Activated T-helper 1 cell treated with anti-CD3 and anti-CD28 coated beads, Interleukin-12 subunit alpha, Interleukin-12 subunit beta, Interleukin-2, Interleukin-4 antibody, amounts not matched to agents 30 ng/mL and 10 ng/mL and 1 ng/mL, durations not matched to agents 14 hours and 24 hours and 36 hours (primary cell): ENCODE measurements around the gene TP53BP2. TPM values are rescaled to one million over a fixed set of nuclear protein-coding genes. Genes with fewer than 3 reads are reported as not detected.

Source experiments
- DNase-seq: peaks from one replicate; pipeline ENCODE4 v3.0.0; 2021; ENCODE audit warnings: low spot score
- H3K27ac Mint-ChIP-seq: one replicate; pipeline ENCODE4 v1.8.0; 2021; ENCODE audit warnings: mild to moderate bottlenecking, mixed read lengths
- H3K27me3 Mint-ChIP-seq: one replicate; pipeline ENCODE4 v1.8.0; 2022; ENCODE audit warnings: mild to moderate bottlenecking, moderate library complexity, mixed read lengths; ENCODE audit not compliant: insufficient read depth
- H3K36me3 Mint-ChIP-seq: one replicate; pipeline ENCODE4 v1.8.0; 2021; ENCODE audit warnings: low read depth, mixed read lengths
- H3K4me1 Mint-ChIP-seq: one replicate; pipeline ENCODE4 v1.8.0; 2021; ENCODE audit warnings: low read depth, mixed read lengths
- H3K4me3 Mint-ChIP-seq: one replicate; pipeline ENCODE4 v1.8.0; 2021; ENCODE audit warnings: mild to moderate bottlenecking, moderate library complexity, mixed read lengths
- H3K9me3 Mint-ChIP-seq: one replicate; pipeline ENCODE4 v1.8.0; 2021; ENCODE audit warnings: mixed read lengths
- intact Hi-C: fragments of 100-400 bp; cut with micrococcal nuclease; formaldehyde crosslinking; loops from one replicate; pipeline ENCODE4 v1.15.1; 2024
- total RNA-seq: library from RNA; stranded (reverse); gene quantifications from 2 replicates; pipeline ENCODE4 v1.2.3, GENCODE V29; 2022

Gene TP53BP2
- total RNA-seq, 1 donor from 2014 or later, result 40.4 TPM

GRCh38 chr1:223774134-223774814 lies 71.5 kb downstream of the TP53BP2 start:
- no peaks in the 10 kb centered on the region for H3K9me3 Mint-ChIP-seq
- H3K27me3 Mint-ChIP-seq, result no peaks in the 10 kb centered on the region
- intact Hi-C loops, result loop anchor here (2.0 kb wide), 1 partner anchor 47 kb away; no protein-coding TSS in a partner anchor
- H3K27ac Mint-ChIP-seq, result no peak overlapping the region
- DNase-seq, result no peak
- H3K4me1 Mint-ChIP-seq, result peaks cover 17% of the 10 kb centered on the region
- H3K4me3 Mint-ChIP-seq, result no peak overlapping the region
- peaks cover 64% of the 10 kb centered on the region for H3K36me3 Mint-ChIP-seq

- DNase-seq, result no peak
- Mint-ChIP-seq H3K9me3 (no peaks in the 10 kb centered on the region), H3K4me3 (no peak overlapping the region), H3K36me3 (peaks cover 60% of the 10 kb centered on the region), H3K27ac (no peak overlapping the region), H3K27me3 (no peaks in the 10 kb centered on the region), H3K4me1 (peaks cover 17% of the 10 kb centered on the region)
- intact Hi-C loops, result no loop called here
Observed at GRCh38 chr1:223772771-223773160, 73.0 kb downstream of the TP53BP2 start.

GRCh38 chr1:223771814-223772770 lies 73.7 kb downstream of the TP53BP2 start:
- H3K27ac Mint-ChIP-seq, result peak overlapping the region; percentile 5
- no peaks in the 10 kb centered on the region for H3K9me3 Mint-ChIP-seq
- H3K27me3 Mint-ChIP-seq, result no peaks in the 10 kb centered on the region
- peaks cover 55% of the 10 kb centered on the region for H3K36me3 Mint-ChIP-seq
- H3K4me1 Mint-ChIP-seq, result peaks cover 17% of the 10 kb centered on the region
- intact Hi-C loops, result no loop called here
- DNase-seq, result no peak
- no peak overlapping the region for H3K4me3 Mint-ChIP-seq

GRCh38 chr1:223771469-223771813 lies 74.3 kb downstream of the TP53BP2 start:
- H3K4me3 Mint-ChIP-seq, result no peak overlapping the region
- H3K27me3 Mint-ChIP-seq, result no peaks in the 10 kb centered on the region
- H3K36me3 Mint-ChIP-seq, result peaks cover 53% of the 10 kb centered on the region
- no peak for DNase-seq
- H3K4me1 Mint-ChIP-seq, result peaks cover 16% of the 10 kb centered on the region
- intact Hi-C loops, result no loop called here
- H3K9me3 Mint-ChIP-seq, result no peaks in the 10 kb centered on the region
- H3K27ac Mint-ChIP-seq, result peak overlapping the region; percentile 4

- H3K9me3 Mint-ChIP-seq, result no peaks in the 10 kb centered on the region
- no peak for DNase-seq
- no peak overlapping the region for H3K27ac Mint-ChIP-seq
- intact Hi-C loops, result no loop called here
- no peak overlapping the region for H3K4me3 Mint-ChIP-seq
- peaks cover 53% of the 10 kb centered on the region for H3K36me3 Mint-ChIP-seq
- H3K4me1 Mint-ChIP-seq, result peaks cover 9% of the 10 kb centered on the region
- no peaks in the 10 kb centered on the region for H3K27me3 Mint-ChIP-seq
Observed at GRCh38 chr1:223770621-223771315, 75.0 kb downstream of the TP53BP2 start.

GRCh38 chr1:223765719-223766340 lies 79.9 kb downstream of the TP53BP2 start:
- H3K4me1 Mint-ChIP-seq, result no peaks in the 10 kb centered on the region
- no peak for DNase-seq
- H3K4me3 Mint-ChIP-seq, result no peak overlapping the region
- peaks cover 45% of the 10 kb centered on the region for H3K36me3 Mint-ChIP-seq
- no peak overlapping the region for H3K27ac Mint-ChIP-seq
- H3K27me3 Mint-ChIP-seq, result no peaks in the 10 kb centered on the region
- intact Hi-C loops, result no loop called here
- H3K9me3 Mint-ChIP-seq, result no peaks in the 10 kb centered on the region

- H3K4me3 Mint-ChIP-seq, result no peak overlapping the region
- intact Hi-C loops, result no loop called here
- H3K36me3 Mint-ChIP-seq, result peaks cover 46% of the 10 kb centered on the region
Observed at GRCh38 chr1:223765036-223765718, 80.6 kb downstream of the TP53BP2 start.

GRCh38 chr1:223763881-223764280 lies 81.9 kb downstream of the TP53BP2 start:
- peaks cover 38% of the 10 kb centered on the region for H3K36me3 Mint-ChIP-seq
- H3K4me1 Mint-ChIP-seq, result no peaks in the 10 kb centered on the region
- H3K27ac Mint-ChIP-seq, result no peak overlapping the region

More at GRCh38 chr1:223765036-223765718, 80.6 kb downstream of the TP53BP2 start:
- Mint-ChIP-seq H3K9me3 (no peaks in the 10 kb centered on the region), H3K27me3 (no peaks in the 10 kb centered on the region), H3K27ac (no peak overlapping the region), H3K4me1 (no peaks in the 10 kb centered on the region)
- DNase-seq, result no peak

GRCh38 chr1:223763251-223763650 lies 82.5 kb downstream of the TP53BP2 start:
- Mint-ChIP-seq H3K4me3 (no peak overlapping the region), H3K36me3 (peaks cover 35% of the 10 kb centered on the region), H3K27me3 (no peaks in the 10 kb centered on the region), H3K4me1 (no peaks in the 10 kb centered on the region), H3K27ac (no peak overlapping the region), H3K9me3 (no peaks in the 10 kb centered on the region)
- intact Hi-C loops, result no loop called here
- no peak for DNase-seq

More at GRCh38 chr1:223763881-223764280, 81.9 kb downstream of the TP53BP2 start:
- no peak for DNase-seq
- Mint-ChIP-seq H3K9me3 (no peaks in the 10 kb centered on the region), H3K27me3 (no peaks in the 10 kb centered on the region), H3K4me3 (no peak overlapping the region)
- intact Hi-C loops, result no loop called here

- H3K36me3 Mint-ChIP-seq, result peaks cover 38% of the 10 kb centered on the region
- H3K4me1 Mint-ChIP-seq, result no peaks in the 10 kb centered on the region
- intact Hi-C loops, result no loop called here
- H3K27me3 Mint-ChIP-seq, result no peaks in the 10 kb centered on the region
- no peak for DNase-seq
- H3K9me3 Mint-ChIP-seq, result no peaks in the 10 kb centered on the region
- no peak overlapping the region for H3K27ac Mint-ChIP-seq
- no peak overlapping the region for H3K4me3 Mint-ChIP-seq
Observed at GRCh38 chr1:223761411-223761810, 84.3 kb downstream of the TP53BP2 start.

GRCh38 chr1:223760833-223761232 lies 84.9 kb downstream of the TP53BP2 start:
- Mint-ChIP-seq H3K27ac (no peak overlapping the region), H3K4me1 (no peaks in the 10 kb centered on the region), H3K27me3 (no peaks in the 10 kb centered on the region), H3K36me3 (peaks cover 32% of the 10 kb centered on the region), H3K4me3 (no peak overlapping the region), H3K9me3 (no peaks in the 10 kb centered on the region)
- no peak for DNase-seq
- intact Hi-C loops, result no loop called here

- Mint-ChIP-seq H3K36me3 (peaks cover 35% of the 10 kb centered on the region), H3K27me3 (no peaks in the 10 kb centered on the region)
Observed at GRCh38 chr1:223759273-223759672, 86.5 kb downstream of the TP53BP2 start.

More at GRCh38 chr1:223759273-223759672, 86.5 kb downstream of the TP53BP2 start:
- Mint-ChIP-seq H3K4me1 (no peaks in the 10 kb centered on the region), H3K4me3 (no peak overlapping the region), H3K27ac (peak overlapping the region; percentile 18), H3K9me3 (no peaks in the 10 kb centered on the region)
- no peak for DNase-seq
- intact Hi-C loops, result no loop called here
